ENCODE measurements around the gene HOXD10. TPM values are rescaled to one million over a fixed set of nuclear protein-coding genes. Genes with fewer than 3 reads are reported as not detected.

HOXD10 gene
- polyA plus RNA-seq, 1 donor from 2014 or later, result not detected

DNA sequence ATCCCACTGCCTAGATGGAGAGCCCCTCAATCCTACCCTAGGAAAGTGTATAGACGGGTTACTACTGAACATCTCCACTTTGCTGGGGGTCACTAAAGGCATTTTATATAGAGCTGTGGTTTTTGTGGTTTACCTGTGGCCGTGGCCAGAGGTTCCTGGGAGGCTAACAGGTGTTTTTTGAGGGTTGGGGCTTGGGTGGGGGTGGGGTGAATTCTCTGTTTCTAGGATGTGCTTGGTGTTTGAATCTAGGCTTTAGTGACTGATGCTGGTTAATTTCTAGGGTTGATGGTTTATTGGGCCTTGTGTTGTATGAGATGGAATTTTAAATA lies 20.6 kb downstream of the HOXD10 start:
- Histone ChIP-seq H3K9me2 (ENCODE audit: insufficient read depth, low read length) (no peaks in the 10 kb centered on the region), H3K27me3 (ENCODE audit: insufficient read depth, low read depth, low read length) (peaks cover 100% of the 10 kb centered on the region), H2AFZ (ENCODE audit: low read depth, low read length) (no peak overlapping the region), H3K36me3 (ENCODE audit: insufficient read depth, low read length) (no peaks in the 10 kb centered on the region), H3K4me2 (ENCODE audit: low read length) (no peak overlapping the region), H3K27ac (ENCODE audit: low read length) (no peak overlapping the region), H3K79me2 (replicated peaks; ENCODE audit: insufficient read depth, low read length) (no peaks in the 10 kb centered on the region), H3F3A (ENCODE audit: insufficient read depth, low read length, poor library complexity, severe bottlenecking) (no peaks in the 10 kb centered on the region), H3K9ac (ENCODE audit: low read length) (no peak overlapping the region), H3K9me3 (ENCODE audit: low read length) (peaks cover 4% of the 10 kb centered on the region), H3K4me3 (ENCODE audit: low read length) (peak overlapping the region; percentile 60), H4K20me1 (ENCODE audit: insufficient read depth) (no peaks in the 10 kb centered on the region)
- TF ChIP-seq, protein P1, sequence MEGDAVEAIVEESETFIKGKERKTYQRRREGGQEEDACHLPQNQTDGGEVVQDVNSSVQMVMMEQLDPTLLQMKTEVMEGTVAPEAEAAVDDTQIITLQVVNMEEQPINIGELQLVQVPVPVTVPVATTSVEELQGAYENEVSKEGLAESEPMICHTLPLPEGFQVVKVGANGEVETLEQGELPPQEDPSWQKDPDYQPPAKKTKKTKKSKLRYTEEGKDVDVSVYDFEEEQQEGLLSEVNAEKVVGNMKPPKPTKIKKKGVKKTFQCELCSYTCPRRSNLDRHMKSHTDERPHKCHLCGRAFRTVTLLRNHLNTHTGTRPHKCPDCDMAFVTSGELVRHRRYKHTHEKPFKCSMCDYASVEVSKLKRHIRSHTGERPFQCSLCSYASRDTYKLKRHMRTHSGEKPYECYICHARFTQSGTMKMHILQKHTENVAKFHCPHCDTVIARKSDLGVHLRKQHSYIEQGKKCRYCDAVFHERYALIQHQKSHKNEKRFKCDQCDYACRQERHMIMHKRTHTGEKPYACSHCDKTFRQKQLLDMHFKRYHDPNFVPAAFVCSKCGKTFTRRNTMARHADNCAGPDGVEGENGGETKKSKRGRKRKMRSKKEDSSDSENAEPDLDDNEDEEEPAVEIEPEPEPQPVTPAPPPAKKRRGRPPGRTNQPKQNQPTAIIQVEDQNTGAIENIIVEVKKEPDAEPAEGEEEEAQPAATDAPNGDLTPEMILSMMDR (IDR thresholded peaks at IDR 0.05; ENCODE audit: poor library complexity, severe bottlenecking), result no peak
- TF ChIP-seq RAD21 (conservative IDR thresholded peaks at IDR 0.05) (no peak), SMC3 (conservative IDR thresholded peaks at IDR 0.05; ENCODE audit: poor library complexity) (no peak), POLR2AphosphoS5 (IDR thresholded peaks at IDR 0.05) (no peak), TAF1 (IDR thresholded peaks at IDR 0.05; ENCODE audit: low read depth) (no peak), EP300 (conservative IDR thresholded peaks at IDR 0.05; ENCODE audit: poor library complexity, severe bottlenecking) (no peak), MXI1 (conservative IDR thresholded peaks at IDR 0.05; ENCODE audit: poor library complexity, severe bottlenecking) (no peak), EZH2 (IDR thresholded peaks at IDR 0.05; ENCODE audit: borderline replicate concordance, insufficient read depth, low read length, poor library complexity, severe bottlenecking) (no peak)
- TF ChIP-seq, protein P2, sequence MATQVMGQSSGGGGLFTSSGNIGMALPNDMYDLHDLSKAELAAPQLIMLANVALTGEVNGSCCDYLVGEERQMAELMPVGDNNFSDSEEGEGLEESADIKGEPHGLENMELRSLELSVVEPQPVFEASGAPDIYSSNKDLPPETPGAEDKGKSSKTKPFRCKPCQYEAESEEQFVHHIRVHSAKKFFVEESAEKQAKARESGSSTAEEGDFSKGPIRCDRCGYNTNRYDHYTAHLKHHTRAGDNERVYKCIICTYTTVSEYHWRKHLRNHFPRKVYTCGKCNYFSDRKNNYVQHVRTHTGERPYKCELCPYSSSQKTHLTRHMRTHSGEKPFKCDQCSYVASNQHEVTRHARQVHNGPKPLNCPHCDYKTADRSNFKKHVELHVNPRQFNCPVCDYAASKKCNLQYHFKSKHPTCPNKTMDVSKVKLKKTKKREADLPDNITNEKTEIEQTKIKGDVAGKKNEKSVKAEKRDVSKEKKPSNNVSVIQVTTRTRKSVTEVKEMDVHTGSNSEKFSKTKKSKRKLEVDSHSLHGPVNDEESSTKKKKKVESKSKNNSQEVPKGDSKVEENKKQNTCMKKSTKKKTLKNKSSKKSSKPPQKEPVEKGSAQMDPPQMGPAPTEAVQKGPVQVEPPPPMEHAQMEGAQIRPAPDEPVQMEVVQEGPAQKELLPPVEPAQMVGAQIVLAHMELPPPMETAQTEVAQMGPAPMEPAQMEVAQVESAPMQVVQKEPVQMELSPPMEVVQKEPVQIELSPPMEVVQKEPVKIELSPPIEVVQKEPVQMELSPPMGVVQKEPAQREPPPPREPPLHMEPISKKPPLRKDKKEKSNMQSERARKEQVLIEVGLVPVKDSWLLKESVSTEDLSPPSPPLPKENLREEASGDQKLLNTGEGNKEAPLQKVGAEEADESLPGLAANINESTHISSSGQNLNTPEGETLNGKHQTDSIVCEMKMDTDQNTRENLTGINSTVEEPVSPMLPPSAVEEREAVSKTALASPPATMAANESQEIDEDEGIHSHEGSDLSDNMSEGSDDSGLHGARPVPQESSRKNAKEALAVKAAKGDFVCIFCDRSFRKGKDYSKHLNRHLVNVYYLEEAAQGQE (IDR thresholded peaks at IDR 0.05; ENCODE audit: borderline replicate concordance), result no peak

DNA sequence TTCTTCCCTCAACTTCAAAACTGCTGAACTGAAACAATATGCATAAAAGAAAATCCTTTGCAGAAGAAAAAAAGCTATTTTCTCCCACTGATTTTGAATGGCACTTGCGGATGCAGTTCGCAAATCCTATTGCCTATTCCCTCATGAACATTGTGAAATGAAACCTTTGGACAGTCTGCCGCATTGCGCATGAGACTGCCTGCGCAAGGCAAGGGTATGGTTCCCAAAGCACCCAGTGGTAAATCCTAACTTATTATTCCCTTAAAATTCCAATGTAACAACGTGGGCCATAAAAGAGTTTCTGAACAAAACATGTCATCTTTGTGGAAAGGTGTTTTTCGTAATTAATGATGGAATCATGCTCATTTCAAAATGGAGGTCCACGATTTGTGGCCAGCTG lies 21.3 kb downstream of the HOXD10 start:
- TF ChIP-seq MXI1 (conservative IDR thresholded peaks at IDR 0.05; ENCODE audit: poor library complexity, severe bottlenecking) (no peak), EP300 (conservative IDR thresholded peaks at IDR 0.05; ENCODE audit: poor library complexity, severe bottlenecking) (no peak), RAD21 (conservative IDR thresholded peaks at IDR 0.05) (no peak), SMC3 (conservative IDR thresholded peaks at IDR 0.05; ENCODE audit: poor library complexity) (no peak), POLR2AphosphoS5 (IDR thresholded peaks at IDR 0.05) (no peak)
- TF ChIP-seq, protein P1 (IDR thresholded peaks at IDR 0.05; ENCODE audit: poor library complexity, severe bottlenecking), result no peak
- TF ChIP-seq, protein P2 (IDR thresholded peaks at IDR 0.05; ENCODE audit: borderline replicate concordance), result no peak
- no peak overlapping the region for H3K9ac ChIP-seq (ENCODE audit: low read length)
- H3K27ac ChIP-seq (ENCODE audit: low read length), result no peak overlapping the region
- no peaks in the 10 kb centered on the region for H3K36me3 ChIP-seq (ENCODE audit: insufficient read depth, low read length)
- no peaks in the 10 kb centered on the region for H4K20me1 ChIP-seq (ENCODE audit: insufficient read depth)
- no peaks in the 10 kb centered on the region for H3K79me2 ChIP-seq (replicated peaks; ENCODE audit: insufficient read depth, low read length)
- peaks cover 4% of the 10 kb centered on the region for H3K9me3 ChIP-seq (ENCODE audit: low read length)
- no peak overlapping the region for H3K4me3 ChIP-seq (ENCODE audit: low read length)
- no peaks in the 10 kb centered on the region for H3F3A ChIP-seq (ENCODE audit: insufficient read depth, low read length, poor library complexity, severe bottlenecking)
- no peaks in the 10 kb centered on the region for H3K9me2 ChIP-seq (ENCODE audit: insufficient read depth, low read length)
- no peak overlapping the region for H3K4me2 ChIP-seq (ENCODE audit: low read length)
- H2AFZ ChIP-seq (ENCODE audit: low read depth, low read length), result no peak overlapping the region
- H3K27me3 ChIP-seq (ENCODE audit: insufficient read depth, low read depth, low read length), result peaks cover 100% of the 10 kb centered on the region
